ENCODE measurements around the gene RELCH.

RELCH gene

DNA sequence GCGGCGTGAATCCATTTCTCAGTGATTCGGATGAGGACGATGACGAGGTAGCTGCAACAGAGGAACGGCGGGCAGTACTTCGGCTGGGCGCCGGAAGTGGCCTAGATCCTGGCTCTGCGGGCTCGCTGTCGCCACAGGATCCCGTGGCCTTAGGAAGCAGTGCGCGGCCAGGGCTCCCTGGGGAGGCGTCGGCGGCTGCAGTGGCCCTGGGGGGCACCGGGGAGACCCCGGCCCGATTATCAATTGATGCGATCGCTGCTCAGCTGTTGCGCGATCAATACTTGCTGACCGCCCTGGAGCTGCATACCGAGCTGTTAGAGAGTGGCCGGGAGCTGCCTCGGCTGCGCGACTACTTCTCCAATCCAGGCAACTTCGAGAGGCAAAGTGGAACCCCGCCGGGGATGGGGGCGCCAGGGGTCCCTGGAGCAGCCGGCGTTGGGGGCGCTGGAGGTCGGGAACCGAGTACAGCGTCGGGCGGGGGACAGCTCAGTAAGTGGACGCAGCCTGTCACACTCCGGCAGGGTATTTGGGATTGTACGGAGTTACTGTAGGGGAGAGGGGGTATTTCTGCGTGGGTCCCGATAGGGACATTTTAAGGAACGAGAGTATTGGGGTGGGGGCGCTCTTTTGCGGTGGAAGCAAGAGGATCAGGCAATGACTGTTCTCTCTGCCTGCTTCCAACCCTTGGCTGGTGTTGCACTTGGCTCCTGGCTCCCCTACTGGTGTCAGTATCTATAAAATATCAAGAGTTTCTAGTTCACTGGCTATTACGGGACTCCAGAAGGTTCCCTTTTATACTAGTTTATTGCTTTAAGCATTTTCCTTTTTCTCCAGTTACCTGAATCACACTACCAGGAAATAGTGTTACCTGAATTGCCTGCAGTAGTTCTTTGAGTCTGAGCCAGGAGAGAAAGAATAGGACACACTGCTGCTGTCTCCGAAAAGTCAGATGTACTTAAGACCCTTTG lies 772 bp downstream of the RELCH start:
- in situ Hi-C loops (cut with HindIII; ENCODE audit: low sequenced_read_pairs): no loop called here

DNA sequence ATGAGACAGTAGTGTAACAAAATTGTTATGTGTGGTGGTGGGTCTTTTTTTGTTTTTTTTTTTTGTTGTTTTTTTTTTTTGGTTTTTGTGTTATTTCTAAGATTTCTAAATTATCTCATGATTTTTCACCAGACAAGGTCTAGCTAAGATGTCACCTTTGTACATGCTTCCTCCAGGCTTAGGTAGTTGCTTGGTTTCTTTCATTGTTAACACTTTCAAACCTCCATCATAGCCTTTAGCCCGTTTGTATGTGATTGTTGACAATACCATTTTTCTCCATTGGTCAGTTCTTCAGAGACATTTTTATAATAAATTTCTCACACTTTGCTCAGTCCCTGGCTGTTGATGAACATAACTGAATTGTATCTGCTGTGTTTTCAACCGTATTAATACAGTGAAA lies 2.2 kb downstream of the RELCH start:
- in situ Hi-C loops (cut with HindIII; ENCODE audit: low sequenced_read_pairs): no loop called here

DNA sequence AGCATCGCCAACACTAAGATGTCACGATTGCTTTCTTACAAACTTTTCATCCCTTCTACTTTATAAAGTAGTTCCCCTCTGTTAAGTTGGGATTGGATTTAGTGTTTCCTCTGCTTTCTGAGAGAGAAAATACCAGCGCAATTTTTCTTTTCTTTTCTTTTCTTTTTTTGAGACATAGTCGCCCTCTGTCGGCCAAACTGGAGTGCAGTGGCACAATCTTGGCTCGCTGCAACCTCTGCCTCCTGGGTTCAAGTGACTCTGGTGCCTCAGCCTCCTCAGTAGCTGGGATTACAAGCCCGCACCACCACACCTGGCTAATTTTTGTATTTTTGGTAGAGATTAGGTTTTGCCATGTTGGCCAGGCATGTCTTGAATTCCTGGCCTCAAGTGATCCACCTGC lies 9.0 kb downstream of the RELCH start:
- in situ Hi-C loops (cut with HindIII; ENCODE audit: low sequenced_read_pairs): no loop called here

DNA sequence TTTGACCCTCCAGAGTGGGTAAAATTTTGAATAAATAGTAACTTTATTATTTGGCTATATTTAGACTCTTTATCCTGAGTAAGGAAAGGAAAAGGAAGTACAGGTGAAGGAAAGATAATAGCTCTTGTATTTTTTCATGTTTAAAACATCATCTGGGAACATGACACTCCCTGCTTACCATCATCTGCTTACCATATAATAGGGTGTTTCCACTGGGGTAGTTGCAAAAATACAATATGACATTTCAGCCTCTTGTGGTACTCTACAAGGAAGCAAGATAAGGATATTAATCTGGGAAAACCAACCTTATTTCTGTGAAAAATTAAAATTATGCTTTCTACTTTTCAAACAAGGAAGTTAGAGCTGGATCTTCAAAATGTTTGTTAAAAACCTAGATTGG lies 9.9 kb downstream of the RELCH start:
- in situ Hi-C loops (cut with HindIII; ENCODE audit: low sequenced_read_pairs): no loop called here

DNA sequence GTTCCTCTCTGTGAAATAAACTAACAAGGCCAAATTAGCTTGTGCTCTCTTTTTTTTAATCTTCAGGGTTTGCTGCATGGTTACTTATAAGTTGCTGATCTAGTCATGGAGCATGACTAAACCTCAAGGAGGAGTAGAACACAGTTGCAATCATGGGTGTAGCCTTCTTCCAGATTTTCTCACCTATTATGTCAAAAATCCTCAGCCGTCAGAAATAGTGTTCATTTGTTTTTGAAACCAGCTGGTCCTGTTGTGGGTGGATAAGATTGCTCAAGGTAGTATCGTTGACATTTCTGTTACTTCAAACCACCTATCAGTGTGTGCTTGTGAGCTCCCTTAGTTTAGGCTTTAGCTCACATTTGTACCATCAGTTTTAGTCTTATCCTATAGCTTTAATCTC lies 11.2 kb downstream of the RELCH start:
- in situ Hi-C loops (cut with HindIII; ENCODE audit: low sequenced_read_pairs): no loop called here

DNA sequence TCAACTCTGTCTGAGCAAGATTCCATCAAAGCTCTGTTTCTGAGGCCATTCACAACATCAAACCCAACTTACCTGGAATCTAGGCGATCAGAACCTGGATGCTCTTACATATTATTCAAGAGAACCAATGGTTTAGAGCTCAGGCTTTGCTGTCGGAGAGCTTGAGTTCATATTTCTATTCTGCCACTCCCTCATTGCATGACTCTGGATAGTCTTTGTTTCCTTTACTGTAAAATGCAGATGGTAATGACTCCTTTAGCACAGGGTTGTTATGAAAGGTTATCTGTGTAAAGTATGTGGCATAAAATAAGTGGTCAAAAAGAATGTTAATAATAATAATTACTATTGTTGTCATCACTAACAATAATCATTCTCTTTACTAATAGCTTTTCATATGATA lies 12.6 kb downstream of the RELCH start:
- in situ Hi-C loops (cut with HindIII; ENCODE audit: low sequenced_read_pairs): no loop called here

DNA sequence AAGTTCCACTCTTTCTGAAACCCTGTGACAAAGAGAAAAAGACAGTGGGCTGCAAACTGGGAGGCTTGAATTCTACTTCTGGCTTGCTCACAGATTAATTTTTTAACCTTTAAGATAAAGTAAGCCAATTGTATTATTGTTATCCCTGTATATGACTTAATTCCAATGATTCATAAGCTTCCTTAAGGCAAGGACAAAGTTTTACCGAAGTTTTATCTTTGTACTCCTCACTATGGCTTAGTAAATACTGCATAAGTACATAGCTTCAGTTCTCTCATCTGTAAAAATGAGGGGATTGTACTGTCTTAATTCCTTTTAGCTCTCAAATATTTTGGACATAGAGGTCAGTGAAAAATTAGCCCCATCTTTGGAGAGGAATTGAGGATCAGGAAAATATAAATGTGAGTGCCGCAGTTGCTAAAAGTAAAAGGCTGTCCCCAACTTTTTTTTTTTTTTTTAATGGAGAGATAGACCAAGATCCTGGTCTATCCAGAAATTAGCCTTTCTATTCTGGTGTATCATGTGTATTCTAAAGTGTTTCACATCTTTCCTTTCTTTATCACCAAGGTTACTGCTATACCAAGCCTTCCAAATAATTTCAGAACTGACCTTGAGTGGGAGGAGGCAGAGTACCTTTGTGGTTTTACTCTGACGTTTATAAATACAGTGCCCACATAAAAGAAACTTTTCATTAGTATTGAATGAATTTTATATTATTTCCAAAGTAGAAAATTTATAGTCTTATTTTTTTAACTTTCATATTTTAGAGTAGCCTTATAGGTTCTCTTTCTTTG lies 13.3 kb downstream of the RELCH start:
- in situ Hi-C loops (cut with HindIII; ENCODE audit: low sequenced_read_pairs): no loop called here

DNA sequence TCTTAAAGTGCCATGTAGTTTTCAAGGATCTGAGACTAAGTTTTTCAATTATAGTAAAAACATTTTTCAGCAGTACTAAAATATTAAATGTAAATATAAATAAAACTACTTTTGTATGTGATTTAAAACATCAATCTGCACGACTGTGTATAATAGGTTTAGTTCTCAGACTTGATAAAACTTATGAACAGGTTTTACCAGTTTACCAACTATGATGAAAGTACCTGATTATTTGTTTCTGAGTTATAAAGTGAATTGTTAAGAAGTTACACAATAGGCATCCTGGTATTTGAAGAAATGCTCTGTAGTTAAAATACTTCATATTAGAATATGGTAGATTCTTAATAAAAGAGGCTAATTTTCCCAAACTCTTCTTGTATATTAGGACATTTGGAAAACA lies 14.8 kb downstream of the RELCH start:
- in situ Hi-C loops (cut with HindIII; ENCODE audit: low sequenced_read_pairs): no loop called here

DNA sequence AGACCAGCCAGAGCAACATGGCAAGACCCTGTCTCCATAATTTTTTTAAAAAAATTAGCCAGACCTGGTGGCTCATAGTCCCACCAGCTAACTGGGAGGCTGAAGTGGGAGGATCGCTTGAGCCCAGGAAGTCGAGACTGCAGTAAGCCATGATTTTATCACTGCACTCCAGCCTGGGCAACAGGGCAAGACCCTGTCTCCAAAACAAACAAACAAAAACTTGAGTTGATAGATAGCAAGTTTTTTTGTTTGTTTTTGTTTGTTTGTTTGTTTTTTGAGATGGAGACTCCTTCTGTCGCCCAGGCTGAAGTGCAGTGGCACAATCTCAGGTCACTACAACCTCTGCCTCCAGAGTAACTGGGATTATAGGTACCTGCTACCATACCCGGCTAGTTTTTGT lies 18.8 kb downstream of the RELCH start:
- in situ Hi-C loops (cut with HindIII; ENCODE audit: low sequenced_read_pairs): no loop called here

DNA sequence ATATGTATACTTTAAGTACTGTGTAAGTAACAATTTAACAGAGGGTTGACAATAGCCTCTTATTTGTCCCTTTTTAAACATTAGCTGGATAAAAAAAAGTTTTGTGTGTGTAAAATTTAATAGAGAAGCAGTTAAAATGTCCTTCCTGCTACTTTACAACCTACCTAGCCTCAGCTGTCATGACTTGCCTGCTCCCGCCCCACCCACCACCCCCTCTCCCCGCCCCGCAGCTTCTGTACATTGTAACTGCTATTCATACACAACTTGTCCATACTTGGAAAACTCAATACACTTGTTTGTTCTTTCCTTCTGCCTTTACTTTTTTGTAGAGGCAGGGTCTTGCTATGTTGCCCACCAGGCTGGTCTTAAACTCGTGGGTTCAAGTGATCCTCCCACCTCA lies 19.5 kb downstream of the RELCH start:
- in situ Hi-C loops (cut with HindIII; ENCODE audit: low sequenced_read_pairs): no loop called here

DNA sequence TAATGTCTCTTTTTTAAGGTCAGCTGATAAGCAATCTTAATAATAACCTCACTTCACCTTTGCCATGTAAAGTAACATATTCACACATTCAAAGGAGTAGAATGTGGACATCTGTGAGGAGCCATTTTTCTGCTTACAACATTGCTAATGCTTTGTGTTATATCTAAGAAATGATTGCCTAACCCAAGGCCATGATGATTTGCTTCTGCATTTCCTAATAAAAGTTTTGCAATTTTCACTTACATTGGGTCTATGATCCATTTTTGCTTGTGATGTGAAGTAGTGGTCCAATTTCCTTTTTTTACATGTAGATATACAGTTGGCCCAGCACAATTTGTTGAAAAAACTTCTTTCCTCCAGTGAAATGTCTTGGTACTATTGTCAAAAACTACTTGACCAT lies 22.0 kb downstream of the RELCH start:
- in situ Hi-C loops (cut with HindIII; ENCODE audit: low sequenced_read_pairs): no loop called here

DNA sequence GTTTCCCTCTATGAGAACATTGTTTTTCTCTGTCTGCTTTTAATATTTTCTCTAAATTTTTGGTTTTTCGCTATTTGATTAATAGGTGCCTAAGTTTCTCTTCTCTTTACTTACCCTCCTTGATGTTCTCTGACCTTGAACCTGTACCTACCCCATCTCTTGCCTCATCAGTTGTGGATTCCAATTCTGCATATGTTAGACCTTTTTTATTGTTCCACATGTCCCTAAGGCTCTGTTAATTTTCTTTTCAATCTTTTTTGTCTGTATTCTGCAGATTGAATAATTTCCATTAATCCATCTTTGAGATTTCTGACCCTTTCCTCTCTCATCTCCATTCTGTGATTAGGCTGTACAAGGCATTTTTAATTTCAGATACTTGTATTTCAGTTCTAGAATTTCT lies 23.1 kb downstream of the RELCH start:
- in situ Hi-C loops (cut with HindIII; ENCODE audit: low sequenced_read_pairs): no loop called here

DNA sequence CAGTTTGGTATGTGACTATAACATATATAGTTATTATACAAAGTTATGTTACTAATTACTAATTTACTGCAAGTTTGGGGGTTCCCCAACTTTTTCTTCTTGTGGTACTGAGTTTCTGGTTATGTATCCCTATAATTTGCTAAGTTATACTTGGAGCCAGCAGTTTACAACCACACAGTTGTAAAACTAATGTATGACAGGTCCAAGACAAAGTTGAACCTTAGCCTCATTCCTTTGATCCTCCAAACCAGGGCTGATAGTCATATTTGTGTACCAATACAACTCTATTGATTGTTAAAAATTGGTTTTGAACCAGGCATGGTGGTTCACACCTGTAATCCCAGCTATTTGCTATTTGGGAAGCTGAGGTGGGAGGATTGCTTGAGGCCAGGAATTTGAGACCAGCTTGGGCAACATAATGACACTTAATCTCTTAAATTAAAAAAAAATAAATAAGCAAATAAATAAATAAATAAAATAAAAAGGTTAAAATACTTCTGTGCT lies 24.3 kb downstream of the RELCH start:
- in situ Hi-C loops (cut with HindIII; ENCODE audit: low sequenced_read_pairs): no loop called here

DNA sequence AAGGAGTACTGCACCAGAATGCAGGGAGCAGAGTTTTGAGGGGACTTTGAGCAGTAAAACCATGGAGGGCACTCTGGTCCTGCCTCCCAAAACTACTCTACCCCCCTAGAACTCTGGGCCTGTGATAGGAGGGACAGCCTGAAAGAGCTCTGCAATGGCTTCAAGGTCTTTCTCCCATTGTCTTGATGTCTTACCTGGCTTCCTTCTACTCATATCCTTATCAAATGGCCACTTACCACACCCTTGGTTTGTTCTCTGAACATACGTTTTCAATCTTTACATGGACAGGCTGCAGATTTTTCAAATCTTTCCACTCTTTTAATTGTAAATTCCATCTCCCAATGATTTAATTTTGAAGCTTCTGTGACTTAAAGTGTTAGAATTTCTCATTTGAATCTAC lies 27.7 kb downstream of the RELCH start:
- in situ Hi-C loops (cut with HindIII; ENCODE audit: low sequenced_read_pairs): no loop called here

DNA sequence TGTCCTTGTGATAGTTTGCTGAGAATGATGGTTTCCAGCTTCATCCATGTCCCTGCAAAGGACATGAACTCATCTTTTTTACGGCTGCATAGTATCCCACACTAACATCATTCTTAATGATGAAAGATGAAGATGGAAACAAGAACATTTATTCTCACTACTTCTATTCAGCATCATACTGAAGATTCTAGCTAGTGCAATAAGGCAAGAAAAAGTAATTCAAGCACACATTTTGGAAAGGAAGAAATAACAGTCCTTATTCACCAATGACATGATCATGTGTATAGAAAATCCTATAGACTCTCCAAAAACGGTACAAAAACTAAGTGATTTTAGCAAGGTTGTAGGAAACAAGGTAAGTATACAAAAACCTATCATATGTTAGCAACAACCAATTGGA lies 37.2 kb downstream of the RELCH start:
- in situ Hi-C loops (cut with HindIII; ENCODE audit: low sequenced_read_pairs): no loop called here

DNA sequence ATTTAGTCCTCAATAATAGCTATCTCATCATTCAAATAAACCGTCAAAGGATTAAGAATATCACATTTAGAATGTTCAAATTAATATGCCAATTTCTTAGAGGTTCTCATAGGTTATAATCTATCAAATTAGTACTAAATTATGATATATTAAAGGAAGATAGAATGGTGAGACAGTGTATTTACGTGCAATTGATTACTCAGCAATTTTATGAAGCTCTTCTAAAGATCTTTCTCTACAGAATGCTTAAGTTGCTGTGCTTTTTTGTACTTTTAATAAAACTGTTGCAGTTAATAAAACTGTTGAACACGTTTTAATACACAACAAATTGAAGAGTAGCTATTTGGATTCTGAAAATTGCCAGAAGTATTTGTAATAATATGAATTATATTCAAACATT lies 39.0 kb downstream of the RELCH start:
- in situ Hi-C loops (cut with HindIII; ENCODE audit: low sequenced_read_pairs): no loop called here

DNA sequence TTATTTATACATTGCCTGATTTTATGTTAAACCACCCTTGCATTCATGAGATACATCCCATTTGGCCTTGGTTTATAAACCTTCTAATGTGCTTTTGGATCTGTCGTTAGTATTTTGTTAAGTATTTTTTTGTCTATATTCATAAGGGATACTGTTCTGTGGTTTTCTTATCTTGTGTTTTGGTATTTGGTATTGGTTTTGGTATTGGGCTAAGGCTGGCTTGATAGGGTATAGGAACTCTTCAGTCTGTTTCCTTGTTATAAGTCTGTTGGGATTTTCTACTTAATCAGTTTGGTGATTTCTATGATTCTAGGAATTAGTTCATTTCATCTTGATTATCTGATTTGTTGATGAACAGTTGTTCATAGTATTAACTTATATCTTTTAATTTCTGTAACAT lies 49.2 kb downstream of the RELCH start:
- in situ Hi-C loops (cut with HindIII; ENCODE audit: low sequenced_read_pairs): no loop called here

DNA sequence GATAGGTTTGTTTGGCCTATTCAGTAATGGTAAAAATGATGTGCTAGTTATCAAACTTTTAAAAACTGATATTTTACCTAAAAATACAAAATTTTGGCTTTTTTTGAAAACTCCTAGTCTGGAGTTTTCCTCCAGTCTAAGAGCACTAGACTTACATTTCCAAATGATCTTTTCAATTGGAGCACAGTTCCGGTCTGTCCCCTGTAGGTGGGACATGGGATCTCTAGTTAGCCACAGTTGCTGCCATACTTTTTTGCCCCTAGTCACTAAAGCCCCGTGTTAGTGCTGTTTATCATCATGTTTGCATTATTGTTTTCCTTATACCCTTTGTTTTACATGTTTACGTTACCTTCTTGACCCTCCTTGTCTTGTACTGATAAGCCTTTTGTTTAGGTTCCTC lies 52.4 kb downstream of the RELCH start:
- in situ Hi-C loops (cut with HindIII; ENCODE audit: low sequenced_read_pairs): no loop called here

DNA sequence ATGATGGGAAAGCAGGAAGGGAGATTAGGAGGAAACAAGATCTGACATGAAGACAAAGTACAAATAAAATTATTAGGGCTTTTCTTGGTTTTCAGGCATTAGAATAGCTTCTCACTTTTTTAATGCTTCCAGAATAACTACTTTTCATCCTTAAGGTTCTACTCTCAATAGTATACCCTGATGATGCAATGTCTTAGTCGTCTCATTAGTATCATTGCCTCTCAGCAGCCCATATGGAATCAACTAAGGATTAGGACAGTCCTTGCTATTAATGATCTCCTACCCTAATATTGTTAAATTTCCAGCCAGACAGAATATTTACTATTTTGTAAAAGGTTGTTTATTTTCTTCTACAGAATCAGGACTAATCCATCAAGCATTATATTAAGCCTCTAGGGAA lies 55.9 kb downstream of the RELCH start:
- in situ Hi-C loops (cut with HindIII; ENCODE audit: low sequenced_read_pairs): no loop called here

DNA sequence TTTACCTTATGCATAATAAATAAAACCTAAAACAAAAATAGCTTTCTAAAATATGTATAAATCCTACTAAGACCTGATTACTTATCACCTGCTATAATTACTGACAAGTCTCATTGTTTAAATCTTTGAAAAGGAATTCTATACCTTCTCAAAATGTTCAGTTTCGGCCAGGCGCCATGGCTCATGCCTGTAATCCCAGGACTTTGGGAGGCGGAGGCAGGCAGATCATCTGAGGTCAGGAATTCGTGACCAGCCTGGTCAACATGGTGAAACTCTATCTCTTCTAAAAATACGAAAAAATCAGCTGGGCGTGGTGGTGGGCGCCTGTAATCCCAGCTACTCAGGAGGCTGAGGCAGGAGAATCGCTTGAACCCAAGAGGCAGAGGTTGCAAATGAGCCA lies 58.1 kb downstream of the RELCH start:
- in situ Hi-C loops (cut with HindIII; ENCODE audit: low sequenced_read_pairs): no loop called here

DNA sequence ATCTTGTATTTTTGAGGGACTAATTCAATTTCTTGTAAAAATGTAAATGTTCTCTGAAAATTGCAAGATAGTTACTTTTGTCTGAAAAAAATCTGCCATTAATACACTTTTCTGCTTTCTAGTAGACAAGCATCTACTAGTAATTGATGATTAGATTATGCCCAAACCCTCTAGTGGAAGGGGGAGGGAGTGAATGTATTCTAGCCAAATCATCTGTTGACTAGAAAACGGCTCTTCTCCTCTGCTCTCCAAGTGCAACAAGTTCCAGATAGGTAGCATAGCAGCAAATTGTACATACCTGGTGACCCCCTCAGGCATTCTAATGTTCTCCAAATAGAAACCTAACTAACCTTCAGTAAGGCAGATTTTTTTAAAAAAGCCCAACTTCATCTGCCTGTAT lies 58.6 kb downstream of the RELCH start:
- in situ Hi-C loops (cut with HindIII; ENCODE audit: low sequenced_read_pairs): no loop called here

DNA sequence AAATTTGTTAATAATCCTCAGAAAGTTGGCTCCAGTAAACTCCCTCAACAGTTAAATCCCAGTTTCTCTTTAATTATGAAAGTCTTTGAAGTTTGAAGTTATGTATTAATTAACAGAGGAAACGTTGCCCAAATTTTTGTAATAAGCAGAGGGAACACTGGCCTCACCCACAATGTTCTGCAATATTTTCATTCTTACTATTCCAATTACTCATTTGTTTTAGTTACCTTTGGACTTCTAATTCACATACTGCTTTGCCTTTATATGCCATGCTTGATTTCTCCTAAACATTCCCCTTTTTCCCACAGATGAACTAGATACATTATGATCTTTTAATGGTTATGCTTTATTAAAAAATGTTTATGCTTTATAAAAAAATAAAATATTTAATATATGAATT lies 61.3 kb downstream of the RELCH start:
- in situ Hi-C loops (cut with HindIII; ENCODE audit: low sequenced_read_pairs): no loop called here

All from endothelial cell of hepatic sinusoid (primary cell).